GM19372 (cell line): ENCODE data around the gene PWWP2A.
"Not testable (repeated sequence)": the region's sequence is repeated elsewhere in the genome, so short reads cannot be mapped to it uniquely, and the experiment has no call there.

Source experiments
- ATAC-seq: cut with Tn5 transposase; IDR thresholded peaks from one replicate; pipeline ENCODE4 v1.9.1; 2021; ENCODE audit warnings: mild to moderate bottlenecking, low read depth, moderate library complexity; ENCODE audit not compliant: unreplicated experiment

The PWWP2A gene

DNA sequence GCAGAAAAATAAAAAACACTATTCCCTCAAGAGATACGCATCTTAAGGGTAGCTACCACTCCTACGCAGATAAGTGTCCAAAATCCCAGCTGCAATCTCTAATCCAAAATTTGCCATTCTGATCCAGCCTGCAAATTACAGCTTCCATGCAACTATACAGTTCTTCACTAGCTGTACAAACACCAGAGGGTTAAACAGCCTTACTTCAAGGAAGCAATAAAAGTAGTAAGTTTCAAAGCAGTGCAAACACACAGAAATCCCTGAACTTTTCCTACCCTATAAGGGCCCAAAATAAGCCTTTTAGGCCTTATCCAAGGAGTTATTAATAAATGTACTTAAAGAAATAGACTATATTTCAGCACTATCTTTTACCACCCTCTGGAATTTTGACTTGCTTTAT lies 39.5 kb downstream of the PWWP2A start:
- no peak for ATAC-seq

DNA sequence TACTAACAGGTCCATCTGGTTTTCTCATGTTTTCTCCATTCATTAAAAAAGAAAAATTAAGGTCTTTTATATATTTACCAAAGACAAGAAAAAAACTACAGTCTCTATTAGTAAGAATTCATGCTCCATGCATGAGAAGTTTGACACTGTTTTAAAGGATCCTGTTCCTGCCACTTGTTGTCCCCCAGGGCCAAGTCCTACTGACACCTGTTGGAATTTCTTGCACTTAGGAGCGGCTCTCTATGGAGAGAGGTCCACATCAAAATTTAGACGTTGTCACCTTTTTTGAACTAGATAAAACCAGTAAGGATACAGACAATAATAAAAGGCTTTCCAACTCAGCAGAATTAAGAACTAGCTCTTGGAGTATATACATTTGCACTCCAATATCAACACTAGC lies 42.3 kb downstream of the PWWP2A start:
- no peak for ATAC-seq

DNA sequence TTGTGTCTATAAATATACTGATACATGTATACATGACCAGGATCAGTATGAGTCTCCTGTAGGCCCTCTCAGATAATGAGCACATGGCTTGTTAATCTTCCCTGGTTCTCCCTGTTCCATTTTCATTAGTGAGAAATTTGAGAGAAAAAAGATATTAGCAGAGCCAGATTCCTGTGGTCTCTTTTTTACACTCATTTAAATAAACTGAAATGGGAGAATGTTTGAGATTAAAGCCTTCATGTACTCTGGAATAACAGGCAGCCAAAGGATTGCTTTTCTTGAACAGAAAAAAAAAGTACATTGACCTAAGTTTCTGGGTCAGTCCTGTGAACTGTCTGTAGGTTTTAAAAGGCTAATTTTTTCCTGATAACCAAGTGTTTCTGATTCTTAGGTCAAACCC lies 44.2 kb downstream of the PWWP2A start:
- no peak for ATAC-seq

DNA sequence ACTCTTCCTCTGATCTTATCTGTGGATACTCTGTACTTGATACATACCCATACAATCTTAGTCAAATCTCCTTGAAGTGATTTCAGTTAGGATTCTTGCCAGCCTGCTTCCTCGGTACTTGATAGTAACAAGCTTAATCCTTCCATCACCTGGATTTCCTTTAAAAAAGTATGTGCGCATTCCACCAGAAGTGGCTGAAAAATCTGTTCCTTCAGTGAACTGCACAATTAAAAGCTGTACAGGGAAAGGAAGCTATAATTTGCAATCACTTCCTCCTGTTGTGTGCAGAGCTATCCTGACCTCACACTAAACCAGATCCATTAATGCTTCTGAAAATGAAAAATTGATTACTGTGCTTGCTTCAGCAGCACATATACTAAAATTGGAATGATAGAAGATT lies 47.3 kb downstream of the PWWP2A start:
- no peak for ATAC-seq

DNA sequence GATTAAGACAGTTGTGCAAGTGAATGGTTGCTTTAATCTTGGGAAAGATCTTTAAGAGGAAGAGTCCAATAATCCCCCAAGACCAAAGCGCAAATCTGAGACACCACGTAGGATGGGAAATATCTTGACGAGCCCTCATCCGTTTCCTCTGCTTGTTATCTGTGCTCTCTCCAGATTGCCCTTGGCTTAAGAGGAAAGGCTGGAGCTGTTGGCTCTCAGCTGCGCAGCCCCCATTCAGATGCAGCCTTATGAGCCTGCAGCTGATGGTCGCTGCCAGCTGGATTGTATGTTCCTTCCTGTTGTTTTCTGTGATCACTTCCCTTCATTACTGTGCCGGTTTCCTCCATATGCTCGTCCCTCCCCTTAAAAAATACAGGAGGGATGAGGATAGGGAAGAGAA lies 47.7 kb downstream of the PWWP2A start:
- ATAC-seq: no peak

DNA sequence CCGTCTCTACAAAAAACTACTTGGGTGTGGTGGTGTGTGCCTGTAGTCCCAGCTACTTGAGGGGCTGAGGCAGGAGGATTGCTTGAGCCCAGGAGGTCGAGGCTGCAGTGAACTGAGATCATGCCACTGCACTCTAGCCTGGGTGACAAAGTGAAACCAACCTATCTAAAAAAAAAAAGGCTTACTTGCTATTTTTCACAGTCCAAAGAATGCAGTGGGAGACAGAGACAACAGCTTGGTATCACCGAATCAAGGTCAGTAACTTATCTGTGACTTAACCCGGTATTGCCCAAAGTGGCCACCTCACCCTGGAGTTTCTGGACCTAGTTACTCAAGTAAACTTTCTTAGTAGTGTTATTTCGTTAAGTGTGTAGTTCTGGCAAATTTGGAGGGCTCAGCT lies 50.1 kb downstream of the PWWP2A start:
- not testable (repeated sequence) for ATAC-seq

DNA sequence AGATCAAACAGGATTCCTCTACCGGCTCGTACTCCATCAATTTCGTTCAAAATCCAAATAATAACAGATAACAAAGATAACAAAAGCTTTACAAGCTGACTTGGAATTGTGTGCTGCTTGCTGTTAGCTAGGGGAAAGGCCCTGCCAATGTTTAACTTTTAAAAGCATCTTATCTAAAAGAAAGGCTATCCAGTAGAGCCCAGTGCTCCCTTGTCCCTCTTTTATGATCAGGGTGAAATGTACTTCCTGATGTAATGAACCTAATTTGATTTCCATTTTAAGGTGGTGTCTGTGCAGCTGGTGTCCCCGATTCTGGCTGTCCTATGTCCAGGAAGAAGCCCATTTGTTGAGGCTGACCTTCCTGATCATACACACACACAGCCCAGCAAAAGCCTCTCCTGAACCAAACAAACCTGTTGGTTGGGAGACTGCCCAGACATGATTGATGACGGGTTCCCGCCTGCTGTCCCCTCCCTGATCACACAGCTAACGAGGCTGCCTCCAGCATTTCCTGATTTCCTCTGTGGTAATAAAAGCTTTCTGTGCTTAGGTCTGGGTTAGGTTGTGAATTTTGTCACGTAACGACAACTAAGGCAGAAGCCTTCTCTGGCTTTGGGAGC lies 54.1 kb downstream of the PWWP2A start:
- ATAC-seq: no peak

DNA sequence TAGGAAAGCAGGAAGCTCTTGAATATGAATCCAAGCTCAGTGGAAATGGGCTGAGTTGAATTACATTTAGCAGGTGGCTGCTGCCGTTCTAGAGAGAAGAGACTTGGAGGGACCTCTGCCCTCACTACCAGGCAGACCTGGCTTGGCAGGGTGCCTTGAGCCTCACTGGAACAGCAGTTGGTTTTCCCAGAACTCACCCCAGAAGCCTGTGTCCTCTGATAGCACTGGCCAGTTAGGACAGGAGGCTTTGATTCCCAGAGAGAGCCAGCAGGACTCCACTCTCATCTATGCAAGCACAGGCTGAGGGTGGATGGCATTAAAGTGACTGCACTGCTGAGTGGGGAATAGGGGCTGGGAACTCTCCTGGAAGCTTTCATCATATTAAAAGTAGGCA lies 54.8 kb downstream of the PWWP2A start:
- ATAC-seq: no peak

DNA sequence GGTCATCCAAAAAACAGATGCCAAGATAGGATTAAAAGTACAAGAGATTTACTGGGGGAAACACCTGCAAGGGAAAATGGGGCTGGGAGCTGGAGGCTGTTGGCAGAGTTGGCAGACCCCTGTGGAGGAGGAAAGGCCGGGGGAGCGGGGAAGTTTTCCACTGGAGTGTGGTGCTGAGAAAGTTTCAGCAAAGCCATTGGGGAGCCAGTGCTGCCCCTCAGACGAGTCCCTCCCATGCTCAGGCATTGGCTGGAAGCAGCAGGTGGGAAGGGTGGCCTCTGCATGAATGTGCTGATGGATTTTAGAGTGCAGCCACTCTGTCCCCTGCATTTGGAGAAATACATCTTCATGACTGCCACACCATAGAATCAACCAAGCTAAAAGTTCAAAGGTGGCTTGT lies 57.5 kb downstream of the PWWP2A start:
- no peak for ATAC-seq

DNA sequence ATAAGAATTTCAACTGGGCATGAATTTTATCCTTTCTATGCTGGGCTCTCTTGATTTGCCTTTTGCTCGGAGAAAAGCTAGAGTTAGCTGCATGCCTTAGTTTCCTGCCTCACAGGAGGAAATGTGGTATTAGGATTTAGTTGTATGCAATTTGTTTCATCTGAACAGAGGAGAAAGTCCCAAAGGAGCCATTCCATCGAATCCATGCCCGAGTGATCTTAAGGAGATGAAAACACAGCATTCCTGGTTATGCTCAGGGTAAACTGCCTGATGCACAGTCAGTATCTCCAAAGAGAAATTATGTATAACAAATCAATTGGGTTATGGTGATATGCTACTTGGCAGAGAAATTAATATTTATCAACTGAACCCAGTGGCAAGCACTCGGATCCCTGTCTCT lies 59.2 kb downstream of the PWWP2A start:
- no peak for ATAC-seq

DNA sequence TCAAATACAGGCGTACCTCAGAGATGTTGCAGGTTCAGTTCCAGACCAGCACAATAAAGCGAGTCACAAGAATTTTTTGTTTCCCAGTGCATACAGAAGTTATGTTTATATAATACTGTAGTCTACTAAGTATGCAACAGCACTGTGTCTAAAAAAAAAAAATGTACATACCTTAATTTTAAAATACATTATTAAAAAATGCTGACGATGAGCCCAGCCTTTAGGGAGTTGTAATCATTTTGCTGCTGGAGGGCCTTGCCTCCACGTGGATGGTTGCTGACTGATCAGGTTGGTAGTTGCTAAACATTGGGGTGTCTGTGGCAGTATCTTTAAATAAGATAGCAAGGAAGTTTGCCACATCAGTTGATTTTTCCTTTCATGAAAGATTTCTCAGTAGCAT lies 62.0 kb downstream of the PWWP2A start:
- ATAC-seq: no peak

DNA sequence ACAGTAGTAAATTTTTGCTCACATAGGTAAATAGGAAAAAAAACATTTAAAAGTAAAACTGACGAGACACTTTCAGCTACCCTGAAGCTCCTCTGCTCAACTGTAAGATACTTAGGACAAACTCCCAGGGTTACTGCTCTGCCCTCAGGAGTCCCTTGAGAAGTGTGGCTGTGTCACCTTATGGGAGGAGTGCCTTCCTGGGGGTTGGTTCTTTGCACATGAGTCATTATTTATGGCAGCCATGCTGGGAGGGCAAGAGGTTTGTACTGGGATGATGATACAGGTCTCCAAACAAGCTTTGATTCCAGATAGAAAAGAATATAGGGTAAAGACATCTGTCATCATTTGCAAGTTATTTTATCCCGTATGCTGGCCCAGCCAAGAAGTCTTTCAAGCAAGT lies 64.4 kb downstream of the PWWP2A start:
- no peak for ATAC-seq

DNA sequence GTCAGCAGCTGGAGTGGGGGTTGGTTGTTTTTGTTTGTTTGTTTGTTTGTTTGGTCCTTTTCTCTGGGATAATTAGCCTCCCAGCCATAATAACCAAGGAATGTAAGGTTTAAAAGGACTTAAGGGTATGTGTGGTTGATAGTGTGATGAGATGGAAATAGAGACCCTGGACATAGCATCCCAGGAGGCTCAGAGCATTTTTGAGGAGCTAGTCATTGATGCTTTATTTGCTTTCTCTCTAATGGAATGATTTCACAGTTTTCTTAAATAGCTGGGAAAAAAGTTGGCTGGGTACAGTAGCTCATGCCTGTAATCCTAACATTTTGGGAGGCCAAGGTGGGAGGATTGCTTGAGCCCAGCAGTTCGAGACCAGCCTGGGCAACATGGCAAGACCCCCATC lies 65.2 kb downstream of the PWWP2A start:
- ATAC-seq: no peak

DNA sequence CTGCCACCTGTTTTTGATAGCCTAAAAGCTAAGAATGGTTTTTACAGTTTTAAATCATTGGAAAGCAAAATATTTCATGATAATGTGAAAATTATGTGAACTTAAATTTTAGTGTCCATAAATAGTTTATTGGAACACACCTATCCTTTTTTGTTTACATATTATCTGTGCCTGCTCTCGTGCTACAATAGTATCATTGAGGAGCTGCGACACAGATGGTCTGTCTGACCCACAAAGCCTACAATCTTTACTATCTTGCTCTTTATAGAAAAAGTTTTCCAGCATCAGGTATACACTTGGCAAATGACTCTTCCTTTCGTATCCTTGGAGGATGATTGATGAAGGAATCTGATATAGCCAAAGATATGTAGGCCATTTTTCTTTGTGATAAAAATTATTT lies 70.2 kb downstream of the PWWP2A start:
- ATAC-seq: no peak

DNA sequence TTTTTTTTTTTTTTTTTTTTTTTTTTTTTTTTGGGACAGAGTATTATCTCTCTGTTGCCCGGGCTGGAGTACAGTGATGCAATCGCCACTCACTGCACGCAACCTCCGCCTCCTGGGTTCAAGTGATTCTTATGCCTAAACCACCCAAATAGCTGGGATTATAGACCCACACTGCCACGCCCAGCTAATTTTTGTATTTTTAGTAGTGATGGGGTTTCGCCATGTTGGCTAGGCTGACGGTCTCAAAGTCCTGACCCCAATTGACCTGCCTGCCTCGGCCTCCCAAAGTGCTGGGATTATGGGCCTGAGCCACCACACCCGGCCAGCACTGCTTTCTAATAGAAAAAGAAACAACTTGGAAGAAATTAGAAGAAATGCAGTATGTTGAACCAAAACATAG lies 71.1 kb downstream of the PWWP2A start:
- ATAC-seq: no peak

DNA sequence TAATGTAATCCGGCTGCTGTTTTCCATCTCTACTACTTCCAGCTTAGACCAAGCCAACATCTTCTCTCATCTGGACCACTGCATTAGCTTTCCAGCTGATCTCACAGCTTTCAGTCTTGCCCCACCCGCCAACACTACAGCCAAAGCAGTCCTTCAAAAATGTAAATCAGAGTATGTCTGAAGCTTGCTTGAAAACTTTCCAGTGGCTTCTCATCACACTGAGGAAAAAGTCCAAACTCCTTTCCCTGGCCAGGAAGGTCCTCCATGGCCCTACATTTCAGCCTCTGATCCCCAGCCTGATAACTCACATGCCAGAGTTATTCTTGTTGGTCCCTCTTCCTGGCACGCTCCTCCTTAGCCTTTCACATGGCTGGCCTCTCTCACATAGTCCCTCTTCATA lies 71.8 kb downstream of the PWWP2A start:
- ATAC-seq: no peak

DNA sequence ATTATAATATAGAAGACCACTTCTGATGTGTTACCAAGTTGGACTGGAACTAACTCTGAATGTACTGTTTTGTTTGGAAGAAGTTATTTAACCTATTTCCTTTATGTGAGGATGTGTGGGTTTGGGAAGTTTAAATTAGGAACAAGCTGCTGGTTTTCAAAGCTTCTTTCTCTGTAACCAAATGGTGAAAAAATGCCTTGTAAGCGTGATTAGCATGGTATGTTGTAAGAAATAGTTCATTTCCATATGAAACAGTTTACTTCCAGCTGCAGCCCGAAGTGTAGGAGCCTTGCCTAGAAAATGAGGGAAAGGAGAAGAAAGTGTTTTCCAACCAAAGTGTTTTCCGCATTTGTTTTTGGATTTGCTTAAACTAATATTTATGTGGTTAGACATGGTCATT lies 74.3 kb downstream of the PWWP2A start:
- no peak for ATAC-seq

DNA sequence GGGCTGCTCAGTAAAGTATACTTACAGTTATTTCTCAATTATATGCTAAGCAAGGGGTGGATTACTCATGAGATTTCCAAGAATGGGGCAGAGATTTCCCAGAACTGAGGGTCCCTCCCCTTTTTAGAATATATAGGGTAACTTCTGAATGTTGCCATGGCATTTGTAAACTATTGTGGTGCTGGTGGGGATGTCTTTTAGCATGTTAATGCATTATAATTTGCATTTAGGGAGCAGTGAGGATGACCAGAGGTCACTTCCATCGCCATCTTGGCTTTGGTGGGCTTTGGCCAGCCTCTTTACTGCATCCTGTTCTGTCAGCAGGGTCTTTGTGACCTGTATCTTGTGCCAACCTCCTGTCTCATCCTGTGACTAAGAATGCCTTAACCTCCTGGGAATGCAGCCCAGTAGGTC lies 74.9 kb downstream of the PWWP2A start:
- ATAC-seq: no peak

DNA sequence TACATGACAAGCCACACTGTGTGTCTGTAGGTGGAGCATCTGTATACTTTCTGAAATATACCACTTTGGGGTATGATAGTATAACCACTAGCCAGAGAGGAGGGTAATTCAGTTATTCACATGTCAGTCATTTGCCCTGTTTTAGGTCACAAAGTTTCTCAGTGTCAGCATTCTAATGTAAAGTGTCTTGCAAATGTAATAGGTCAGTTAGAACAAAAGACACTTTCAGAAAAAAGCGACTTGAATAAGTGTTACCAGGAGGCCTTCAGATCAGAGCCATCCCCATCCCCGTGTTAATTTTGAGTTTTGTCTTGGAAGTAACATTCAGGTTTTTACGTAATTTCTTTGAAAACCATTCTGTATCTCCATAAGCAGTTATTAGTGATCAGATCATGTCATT lies 76.6 kb downstream of the PWWP2A start:
- no peak for ATAC-seq
